Measurements from ENCODE around the gene BBOX1.
"Not testable (repeated sequence)": the region's sequence is repeated elsewhere in the genome, so short reads cannot be mapped to it uniquely, and the experiment has no call there.

BBOX1 gene, protein sequence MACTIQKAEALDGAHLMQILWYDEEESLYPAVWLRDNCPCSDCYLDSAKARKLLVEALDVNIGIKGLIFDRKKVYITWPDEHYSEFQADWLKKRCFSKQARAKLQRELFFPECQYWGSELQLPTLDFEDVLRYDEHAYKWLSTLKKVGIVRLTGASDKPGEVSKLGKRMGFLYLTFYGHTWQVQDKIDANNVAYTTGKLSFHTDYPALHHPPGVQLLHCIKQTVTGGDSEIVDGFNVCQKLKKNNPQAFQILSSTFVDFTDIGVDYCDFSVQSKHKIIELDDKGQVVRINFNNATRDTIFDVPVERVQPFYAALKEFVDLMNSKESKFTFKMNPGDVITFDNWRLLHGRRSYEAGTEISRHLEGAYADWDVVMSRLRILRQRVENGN

DNA sequence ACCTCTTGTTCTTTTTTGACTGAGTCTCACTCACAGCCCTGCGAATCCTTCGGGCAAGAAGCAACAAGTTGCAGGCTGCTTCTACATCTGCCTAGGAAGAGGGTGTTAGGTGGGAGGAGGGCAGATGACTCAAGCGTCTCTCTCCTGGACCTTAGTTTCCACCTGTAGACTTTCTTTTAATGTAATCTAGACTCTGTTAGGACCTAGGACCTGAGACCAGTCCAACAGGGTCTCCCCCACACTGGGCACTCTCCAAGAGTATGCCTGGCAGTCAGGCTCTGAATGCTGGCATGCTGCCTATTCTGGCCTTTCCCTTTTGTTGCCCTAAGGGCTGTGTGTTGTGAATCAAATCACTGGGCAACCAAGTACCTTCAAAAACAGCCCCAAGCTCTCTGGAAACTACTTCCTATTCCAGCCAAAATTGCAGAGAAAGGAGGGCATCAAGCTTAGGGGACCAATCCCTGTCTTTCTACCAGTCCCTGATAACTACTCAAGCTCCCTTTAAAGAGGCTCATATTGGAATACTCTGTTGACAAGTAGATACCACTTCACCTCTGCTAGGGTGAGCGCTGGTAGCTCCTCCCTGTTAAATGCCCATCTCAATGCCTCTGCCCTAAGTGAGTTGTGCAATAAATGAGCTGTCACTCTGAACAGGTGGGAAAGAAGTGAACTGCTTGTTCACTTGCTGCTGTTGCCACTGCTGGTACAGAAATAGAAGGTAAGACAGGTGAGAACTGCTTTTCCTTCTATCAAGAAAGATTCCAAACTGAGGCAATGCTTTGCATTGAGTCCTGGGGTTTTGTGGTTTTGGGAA, at the start of gene BBOX1:
BBOX1 (plus strand) TSS at position 514 of the 814 bp plus-strand sequence. CDS start 14,616 bp downstream, outside the sequence.
- FAIRE-seq: no peak

GRCh38 chr11:26992031-26992541, 48.5 kb upstream of the BBOX1 start:
- no peak for FAIRE-seq

DNA sequence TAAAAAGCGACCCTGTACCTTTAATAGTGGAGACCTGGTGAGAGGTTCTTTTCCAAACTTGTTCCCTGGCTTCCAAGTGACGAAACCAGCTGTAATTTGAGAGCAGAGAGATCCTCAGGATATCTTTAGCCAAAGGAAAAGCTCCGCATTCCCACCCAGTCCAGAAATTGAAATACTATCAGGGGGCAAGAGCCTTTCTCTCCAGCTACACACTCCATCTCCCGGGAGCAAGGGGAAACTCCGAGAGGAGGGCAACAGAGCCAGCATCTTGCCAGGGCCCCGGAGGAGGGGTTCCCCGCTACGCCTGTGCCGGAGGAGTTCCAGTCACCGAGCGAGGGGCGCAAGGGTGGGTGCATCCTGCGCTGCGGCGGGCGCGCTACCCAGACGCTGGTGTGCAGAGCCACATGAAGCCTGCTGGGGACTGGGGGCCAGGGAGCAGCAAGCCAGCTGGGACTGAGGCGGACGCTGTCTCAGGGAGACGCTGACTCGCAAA, 46.6 kb upstream of the BBOX1 start, which contains the start of gene FIBIN:
FIBIN (plus strand) TSS at position 148 of the 493 bp plus-strand sequence. CDS start 415 bp downstream, outside the sequence.
- FAIRE-seq: no peak

DNA sequence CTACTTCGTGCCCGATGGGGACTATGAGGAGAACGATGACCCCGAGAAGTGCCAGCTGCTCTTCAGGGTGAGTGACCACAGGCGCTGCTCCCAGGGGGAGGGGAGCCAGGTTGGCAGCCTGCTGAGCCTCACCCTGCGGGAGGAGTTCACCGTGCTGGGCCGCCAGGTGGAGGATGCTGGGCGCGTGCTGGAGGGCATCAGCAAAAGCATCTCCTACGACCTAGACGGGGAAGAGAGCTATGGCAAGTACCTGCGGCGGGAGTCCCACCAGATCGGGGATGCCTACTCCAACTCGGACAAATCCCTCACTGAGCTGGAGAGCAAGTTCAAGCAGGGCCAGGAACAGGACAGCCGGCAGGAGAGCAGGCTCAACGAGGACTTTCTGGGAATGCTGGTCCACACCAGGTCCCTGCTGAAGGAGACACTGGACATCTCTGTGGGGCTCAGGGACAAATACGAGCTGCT, 46.0 kb upstream of the BBOX1 start:
- no peak for FAIRE-seq

GRCh38 chr11:26995701-26996460, 44.7 kb upstream of the BBOX1 start:
- no peak for FAIRE-seq

DNA sequence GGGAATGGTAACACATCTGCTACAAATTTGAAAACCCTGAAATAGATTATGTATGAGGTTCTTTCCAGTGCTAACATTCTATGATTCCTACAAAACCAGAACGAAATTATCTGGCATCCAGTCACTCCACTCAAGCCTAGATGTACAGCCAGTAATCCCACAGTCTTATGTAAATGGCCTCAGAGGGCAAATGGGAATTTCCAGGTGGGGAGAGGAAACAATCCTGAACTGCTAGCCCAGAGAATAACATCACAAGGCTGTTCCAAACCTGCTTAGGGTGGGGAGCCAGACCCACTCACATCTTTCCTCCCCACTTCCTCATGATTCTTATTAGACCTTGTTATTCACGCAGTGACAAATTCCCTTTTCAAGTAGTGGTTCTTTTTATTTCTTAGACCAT, 43.2 kb upstream of the BBOX1 start:
- FAIRE-seq: no peak

DNA sequence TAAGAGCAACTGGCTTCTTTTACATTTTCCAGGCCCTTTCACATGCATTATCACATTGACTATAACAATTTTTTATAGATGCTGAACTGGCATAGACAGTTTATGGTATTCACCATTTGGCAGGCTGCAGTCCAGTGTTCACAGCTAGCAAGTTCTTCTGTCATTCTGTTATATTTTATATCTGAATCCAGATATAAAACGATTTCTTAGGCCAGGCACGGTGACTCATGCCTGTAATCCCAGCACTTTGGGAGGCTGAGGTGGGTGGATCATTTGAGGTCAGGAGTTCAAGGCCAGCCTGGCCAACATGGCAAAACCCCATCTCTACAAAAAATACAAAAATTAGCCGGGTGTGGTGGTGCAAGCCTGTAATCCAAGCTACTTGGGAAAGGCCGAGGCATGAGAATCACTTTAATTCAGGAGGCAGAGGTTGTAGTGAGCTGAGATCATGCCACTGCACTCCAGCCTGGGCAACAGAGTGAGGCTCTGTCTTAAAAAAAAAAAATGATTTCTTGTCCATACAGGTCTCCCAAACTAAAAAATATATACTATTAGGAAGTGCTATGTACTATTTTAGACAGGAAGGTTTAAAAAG, 39.4 kb upstream of the BBOX1 start:
- FAIRE-seq: not testable (repeated sequence)

DNA sequence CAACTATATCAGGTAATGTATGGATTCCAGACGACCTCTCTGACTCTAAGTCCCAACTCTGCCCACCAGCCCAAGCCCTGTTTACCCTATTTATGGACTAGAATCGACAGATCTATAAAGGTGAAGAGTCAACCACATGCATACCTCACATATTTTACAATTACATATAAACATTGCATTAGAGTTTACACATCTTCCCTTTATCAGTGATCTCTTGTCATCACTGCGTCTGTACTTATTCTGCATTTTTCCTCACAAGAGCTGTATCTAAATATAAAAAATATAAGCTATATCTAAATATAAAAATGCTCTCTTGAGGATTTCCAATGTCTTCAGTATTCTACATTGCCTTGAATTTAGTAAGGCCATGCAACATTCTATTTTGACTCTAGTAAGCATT, 38.2 kb upstream of the BBOX1 start:
- no peak for FAIRE-seq

GRCh38 chr11:27002838-27003237, 37.8 kb upstream of the BBOX1 start:
- FAIRE-seq: no peak

GRCh38 chr11:27004103-27004502, 36.5 kb upstream of the BBOX1 start:
- FAIRE-seq: no peak

DNA sequence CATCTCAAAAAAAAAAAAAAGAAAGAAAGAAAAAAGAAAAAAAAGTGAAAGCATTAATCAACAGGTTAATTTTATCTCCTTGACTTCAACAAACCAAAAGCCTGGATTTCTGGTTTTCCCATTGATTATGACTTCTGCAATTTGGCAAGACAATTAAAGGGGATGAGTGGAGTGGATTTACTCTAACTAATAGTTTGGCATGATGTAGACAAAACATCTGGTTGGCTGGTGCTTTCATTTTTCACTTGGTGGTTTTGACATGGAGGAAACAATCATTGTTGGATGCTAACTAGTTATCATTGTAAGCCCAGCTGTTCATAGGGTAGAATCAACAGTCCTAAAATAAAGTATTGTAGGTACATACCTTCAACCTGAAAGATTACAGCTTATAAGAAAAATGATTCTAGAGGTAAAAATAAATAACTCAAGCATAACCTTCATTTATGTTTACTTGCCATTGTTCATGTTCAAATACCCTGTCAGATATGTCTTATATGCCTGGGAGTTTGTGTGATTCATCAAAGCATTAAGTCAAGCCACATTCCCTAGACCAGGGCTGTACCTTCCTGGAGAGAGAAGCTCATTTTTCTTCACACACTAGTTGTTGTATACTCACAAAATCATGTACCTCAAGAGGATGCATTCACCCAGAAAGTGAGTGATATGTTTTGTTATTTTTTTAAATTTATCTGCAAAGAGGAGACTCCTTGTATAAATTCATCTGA, 31.6 kb upstream of the BBOX1 start:
- no peak for FAIRE-seq

- FAIRE-seq: no peak
Observed at GRCh38 chr11:27011560-27012233, 28.9 kb upstream of the BBOX1 start.

DNA sequence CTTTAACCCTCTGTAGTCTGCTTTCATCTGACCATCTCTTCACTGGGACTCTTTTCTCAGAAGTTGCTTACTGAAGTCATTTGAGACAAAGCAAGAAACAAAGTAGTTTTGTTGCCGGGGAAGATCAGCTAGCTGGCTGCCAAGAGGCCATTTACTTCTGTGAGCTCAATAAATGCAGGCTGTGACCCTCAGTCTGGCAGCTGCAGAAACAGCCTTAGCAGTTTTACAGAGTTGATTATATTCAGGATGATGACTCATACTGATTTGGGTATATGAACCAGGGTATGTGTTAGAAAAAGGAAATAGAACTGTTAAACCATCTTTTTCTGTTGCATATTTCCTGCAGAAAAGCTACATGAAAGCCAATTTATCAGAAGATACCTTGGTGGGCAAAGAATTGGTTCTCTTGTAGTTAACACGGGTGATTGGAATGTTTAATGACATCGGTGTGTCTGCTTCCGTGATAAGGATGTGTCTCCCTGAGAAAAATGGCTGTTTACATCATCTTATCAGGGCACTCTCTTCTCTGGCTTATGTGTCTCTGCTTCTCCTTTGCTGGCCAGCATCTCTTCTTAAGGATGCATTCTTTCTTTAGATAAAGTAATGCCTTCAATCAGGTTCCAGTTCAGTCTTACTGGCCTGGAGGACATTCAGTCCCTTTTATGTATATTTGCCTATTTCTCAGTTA, 28.2 kb upstream of the BBOX1 start:
- no peak for FAIRE-seq

DNA sequence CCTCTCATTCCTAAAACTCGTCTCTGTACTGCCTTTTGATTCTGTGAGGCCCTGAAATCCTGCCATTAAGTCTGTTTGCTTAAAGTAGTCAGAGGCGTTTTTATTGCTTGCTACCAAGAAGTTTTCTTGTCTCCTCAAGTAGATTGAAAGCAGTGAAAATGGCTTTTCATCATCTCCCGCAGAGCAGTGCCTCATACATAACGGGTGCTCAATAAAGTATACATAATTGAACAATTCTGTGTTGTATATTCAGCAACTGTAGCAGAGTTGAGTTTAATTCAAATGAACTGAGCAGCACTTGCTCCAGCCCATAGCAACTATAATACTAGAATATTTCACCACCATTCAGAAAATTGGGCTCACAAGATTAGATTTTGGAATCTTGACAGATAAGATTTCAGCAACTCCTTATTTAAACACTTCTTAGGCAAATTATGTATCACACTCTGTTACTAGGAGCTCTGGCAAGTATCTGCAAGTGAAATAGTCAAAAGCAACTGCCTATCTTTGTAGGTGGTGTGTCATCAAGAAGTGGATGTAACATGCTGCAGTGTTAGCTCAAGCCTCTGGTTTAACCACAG, 26.7 kb upstream of the BBOX1 start:
- no peak for FAIRE-seq

GRCh38 chr11:27018902-27019529, 21.6 kb upstream of the BBOX1 start:
- no peak for FAIRE-seq

DNA sequence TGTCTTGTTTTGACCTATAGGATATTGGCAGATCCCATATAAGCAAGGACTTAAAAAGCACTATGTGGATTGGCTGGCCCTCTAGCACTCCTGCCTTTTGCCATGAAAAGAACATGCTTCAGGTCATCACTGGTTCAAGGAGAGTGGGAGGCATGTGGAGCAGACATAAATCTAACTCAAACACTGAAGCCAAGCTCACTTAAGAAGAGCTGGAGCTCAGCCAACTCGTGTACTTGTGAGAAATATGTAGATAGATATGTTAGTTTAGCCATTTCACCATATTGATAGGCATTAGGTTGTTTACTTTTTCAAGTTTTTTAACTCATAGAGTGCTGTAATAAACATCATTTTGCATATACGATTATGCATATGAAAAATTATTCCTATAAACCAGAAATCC, 19.9 kb upstream of the BBOX1 start:
- FAIRE-seq: no peak

GRCh38 chr11:27022659-27023251, 17.9 kb upstream of the BBOX1 start:
- FAIRE-seq: no peak

GRCh38 chr11:27024865-27025264, 15.8 kb upstream of the BBOX1 start:
- FAIRE-seq: no peak
